HepG2 (cell line): ENCODE data around the gene OS9. TPM values are rescaled to one million over a fixed set of nuclear protein-coding genes. Genes with fewer than 3 reads are reported as not detected.

Source experiments
- ATF6 ChIP-seq: sonication (generic); formaldehyde crosslinking; conservative IDR thresholded peaks from 2 replicates; pipeline ENCODE4 v1.4.0; 2020; ENCODE audit warnings: missing genetic modification reagents
- DRAP1 ChIP-seq: IDR thresholded peaks from 2 replicates; pipeline ENCODE4 v1.6.1; 2016; ENCODE audit warnings: missing genetic modification reagents, missing compliant biosample characterization
- ETV5 ChIP-seq: IDR thresholded peaks from 2 replicates; pipeline ENCODE4 v1.6.1; 2018; ENCODE audit warnings: missing biosample characterization, missing genetic modification reagents, inconsistent platforms, borderline replicate concordance
- FOXP1 ChIP-seq, 2 experiments: fragments of 450-650 bp in 1 of 2; IDR thresholded peaks; 2 replicates each; pipeline ENCODE4 v1.6.1; 2017 to 2018; ENCODE audit warnings: antibody characterized with exemption in 1 of 2
- JUN ChIP-seq: sonication (generic); formaldehyde crosslinking; IDR thresholded peaks from 2 replicates; pipeline ENCODE4 v1.4.0; 2020; ENCODE audit warnings: mild to moderate bottlenecking, missing genetic modification reagents
- KDM5B ChIP-seq: sonication (generic); formaldehyde crosslinking; IDR thresholded peaks from 2 replicates; pipeline ENCODE4 v1.4.0; 2020; ENCODE audit warnings: missing genetic modification reagents, mild to moderate bottlenecking, borderline replicate concordance
- PCBP1 ChIP-seq: fragments of 200-400 bp; formaldehyde crosslinking; IDR thresholded peaks from 2 replicates; pipeline ENCODE4 v1.6.1; 2017; ENCODE audit warnings: mild to moderate bottlenecking, low read depth, low read length, borderline replicate concordance
- SP4 ChIP-seq: sonication (generic); formaldehyde crosslinking; IDR thresholded peaks from 2 replicates; pipeline ENCODE4 v1.8.1; 2023; ENCODE audit warnings: mild to moderate bottlenecking, missing genetic modification reagents
- ZNF780A ChIP-seq: sonication (generic); formaldehyde crosslinking; IDR thresholded peaks from 2 replicates; pipeline ENCODE4 v1.8.0; 2022; ENCODE audit warnings: mild to moderate bottlenecking, missing genetic modification reagents, moderate library complexity
- ZSCAN30 ChIP-seq: sonication (generic); formaldehyde crosslinking; IDR thresholded peaks from 2 replicates; pipeline ENCODE4 v1.5.0; 2020; ENCODE audit warnings: mild to moderate bottlenecking, missing genetic modification reagents
- polyA plus RNA-seq, 8 experiments: library from polyadenylated mRNA; depleted of rRNA in 3 of 8; stranded (reverse) in 7 of 8; unstranded in 1 of 8; fragments of >200 nt; fragmentation: Illumina TruSeq in 4 of 8; extraction: Trizol in 4 of 8; gene quantifications; 2 replicates each; pipeline versions ENCODE4 v1.2.1 to v1.2.3, GENCODE V29; 2011 to 2016; ENCODE audit warnings: low read depth in 4 of 8, missing spikeins in 1 of 8, mixed read lengths in 1 of 8; ENCODE audit not compliant: insufficient read depth in 1 of 8
- total RNA-seq, 5 experiments: library from RNA; depleted of rRNA; stranded (reverse); fragments of >200 nt; fragmentation: Illumina TruSeq; extraction: Trizol; gene quantifications; 2 replicates each; pipeline ENCODE4 v1.2.3, GENCODE V29; 2016; ENCODE audit warnings: low read depth in 1 of 5
- TF ChIP-seq, protein P1 (sequence below): sonication (generic); formaldehyde crosslinking; conservative IDR thresholded peaks from 2 replicates; pipeline ENCODE4 v1.4.0; 2020; ENCODE audit warnings: mild to moderate bottlenecking, missing genetic modification reagents, moderate library complexity
- TF ChIP-seq, protein P2 (sequence below): fragments of 450-650 bp; IDR thresholded peaks from 2 replicates; pipeline ENCODE4 v1.6.1; 2016
- TF ChIP-seq, protein P3 (sequence below), 2 experiments: fragments of 450-650 bp in 1 of 2; sonication (generic) in 1 of 2; formaldehyde crosslinking; IDR thresholded peaks; 2 replicates each; pipeline versions ENCODE4 v1.5.0 to v1.8.0; 2020 to 2022; ENCODE audit warnings: mild to moderate bottlenecking in 1 of 2, missing genetic modification reagents in 1 of 2
- TF ChIP-seq, protein P4 (sequence below): sonication (generic); formaldehyde crosslinking; conservative IDR thresholded peaks from 2 replicates; pipeline ENCODE4 v1.8.1; 2023; ENCODE audit warnings: missing genetic modification reagents
- TF ChIP-seq, protein P5 (sequence below): sonication (generic); formaldehyde crosslinking; IDR thresholded peaks from 2 replicates; pipeline ENCODE4 v1.5.0; 2020; ENCODE audit warnings: missing genetic modification reagents

The OS9 gene
- total and polyA plus RNA-seq, 2 of the 13 experiments (the other 11 are each of a cell fraction or from before 2014, with no cell fraction given), result 156 to 206 TPM

GRCh38 chr12:57765003-57765697 lies 71.2 kb downstream of the OS9 start (continued):
- TF ChIP-seq, protein P1, sequence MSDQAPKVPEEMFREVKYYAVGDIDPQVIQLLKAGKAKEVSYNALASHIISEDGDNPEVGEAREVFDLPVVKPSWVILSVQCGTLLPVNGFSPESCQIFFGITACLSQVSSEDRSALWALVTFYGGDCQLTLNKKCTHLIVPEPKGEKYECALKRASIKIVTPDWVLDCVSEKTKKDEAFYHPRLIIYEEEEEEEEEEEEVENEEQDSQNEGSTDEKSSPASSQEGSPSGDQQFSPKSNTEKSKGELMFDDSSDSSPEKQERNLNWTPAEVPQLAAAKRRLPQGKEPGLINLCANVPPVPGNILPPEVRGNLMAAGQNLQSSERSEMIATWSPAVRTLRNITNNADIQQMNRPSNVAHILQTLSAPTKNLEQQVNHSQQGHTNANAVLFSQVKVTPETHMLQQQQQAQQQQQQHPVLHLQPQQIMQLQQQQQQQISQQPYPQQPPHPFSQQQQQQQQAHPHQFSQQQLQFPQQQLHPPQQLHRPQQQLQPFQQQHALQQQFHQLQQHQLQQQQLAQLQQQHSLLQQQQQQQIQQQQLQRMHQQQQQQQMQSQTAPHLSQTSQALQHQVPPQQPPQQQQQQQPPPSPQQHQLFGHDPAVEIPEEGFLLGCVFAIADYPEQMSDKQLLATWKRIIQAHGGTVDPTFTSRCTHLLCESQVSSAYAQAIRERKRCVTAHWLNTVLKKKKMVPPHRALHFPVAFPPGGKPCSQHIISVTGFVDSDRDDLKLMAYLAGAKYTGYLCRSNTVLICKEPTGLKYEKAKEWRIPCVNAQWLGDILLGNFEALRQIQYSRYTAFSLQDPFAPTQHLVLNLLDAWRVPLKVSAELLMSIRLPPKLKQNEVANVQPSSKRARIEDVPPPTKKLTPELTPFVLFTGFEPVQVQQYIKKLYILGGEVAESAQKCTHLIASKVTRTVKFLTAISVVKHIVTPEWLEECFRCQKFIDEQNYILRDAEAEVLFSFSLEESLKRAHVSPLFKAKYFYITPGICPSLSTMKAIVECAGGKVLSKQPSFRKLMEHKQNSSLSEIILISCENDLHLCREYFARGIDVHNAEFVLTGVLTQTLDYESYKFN (CRISPR knock-in tag), result peak; percentile 13; the same call in 1 of the 2 replicates
- TF ChIP-seq, protein P2, sequence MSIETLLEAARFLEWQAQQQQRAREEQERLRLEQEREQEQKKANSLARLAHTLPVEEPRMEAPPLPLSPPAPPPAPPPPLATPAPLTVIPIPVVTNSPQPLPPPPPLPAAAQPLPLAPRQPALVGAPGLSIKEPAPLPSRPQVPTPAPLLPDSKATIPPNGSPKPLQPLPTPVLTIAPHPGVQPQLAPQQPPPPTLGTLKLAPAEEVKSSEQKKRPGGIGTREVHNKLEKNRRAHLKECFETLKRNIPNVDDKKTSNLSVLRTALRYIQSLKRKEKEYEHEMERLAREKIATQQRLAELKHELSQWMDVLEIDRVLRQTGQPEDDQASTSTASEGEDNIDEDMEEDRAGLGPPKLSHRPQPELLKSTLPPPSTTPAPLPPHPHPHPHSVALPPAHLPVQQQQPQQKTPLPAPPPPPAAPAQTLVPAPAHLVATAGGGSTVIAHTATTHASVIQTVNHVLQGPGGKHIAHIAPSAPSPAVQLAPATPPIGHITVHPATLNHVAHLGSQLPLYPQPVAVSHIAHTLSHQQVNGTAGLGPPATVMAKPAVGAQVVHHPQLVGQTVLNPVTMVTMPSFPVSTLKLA, result no peak
- TF ChIP-seq, protein P3, sequence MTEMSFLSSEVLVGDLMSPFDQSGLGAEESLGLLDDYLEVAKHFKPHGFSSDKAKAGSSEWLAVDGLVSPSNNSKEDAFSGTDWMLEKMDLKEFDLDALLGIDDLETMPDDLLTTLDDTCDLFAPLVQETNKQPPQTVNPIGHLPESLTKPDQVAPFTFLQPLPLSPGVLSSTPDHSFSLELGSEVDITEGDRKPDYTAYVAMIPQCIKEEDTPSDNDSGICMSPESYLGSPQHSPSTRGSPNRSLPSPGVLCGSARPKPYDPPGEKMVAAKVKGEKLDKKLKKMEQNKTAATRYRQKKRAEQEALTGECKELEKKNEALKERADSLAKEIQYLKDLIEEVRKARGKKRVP (CRISPR knock-in tag; IDR thresholded peaks at IDR 0.05), result no peak
- no peak for TF ChIP-seq DRAP1 (CRISPR knock-in tag)
- peak; percentile 40; the same call in 1 of the 2 replicates for TF ChIP-seq KDM5B
- no peak for TF ChIP-seq ZSCAN30 (CRISPR knock-in tag)
- no peak for TF ChIP-seq SP4 (CRISPR knock-in tag)
- no peak for TF ChIP-seq ATF6 (CRISPR knock-in tag)
- peak; percentile 13; the same call in 1 of the 2 replicates for TF ChIP-seq ETV5 (CRISPR knock-in tag)
- TF ChIP-seq JUN (CRISPR knock-in tag), result no peak
- TF ChIP-seq ZNF780A (CRISPR knock-in tag), result peak; percentile 86; the same call in 1 of the 2 replicates
- TF ChIP-seq, protein P4, sequence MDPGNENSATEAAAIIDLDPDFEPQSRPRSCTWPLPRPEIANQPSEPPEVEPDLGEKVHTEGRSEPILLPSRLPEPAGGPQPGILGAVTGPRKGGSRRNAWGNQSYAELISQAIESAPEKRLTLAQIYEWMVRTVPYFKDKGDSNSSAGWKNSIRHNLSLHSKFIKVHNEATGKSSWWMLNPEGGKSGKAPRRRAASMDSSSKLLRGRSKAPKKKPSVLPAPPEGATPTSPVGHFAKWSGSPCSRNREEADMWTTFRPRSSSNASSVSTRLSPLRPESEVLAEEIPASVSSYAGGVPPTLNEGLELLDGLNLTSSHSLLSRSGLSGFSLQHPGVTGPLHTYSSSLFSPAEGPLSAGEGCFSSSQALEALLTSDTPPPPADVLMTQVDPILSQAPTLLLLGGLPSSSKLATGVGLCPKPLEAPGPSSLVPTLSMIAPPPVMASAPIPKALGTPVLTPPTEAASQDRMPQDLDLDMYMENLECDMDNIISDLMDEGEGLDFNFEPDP (CRISPR knock-in tag), result no peak
- no peak for TF ChIP-seq PCBP1
- no peak for TF ChIP-seq FOXP1 (IDR thresholded peaks at IDR 0.05)
- no peak for TF ChIP-seq FOXP1 (CRISPR knock-in tag; IDR thresholded peaks at IDR 0.05)
- TF ChIP-seq, protein P5, sequence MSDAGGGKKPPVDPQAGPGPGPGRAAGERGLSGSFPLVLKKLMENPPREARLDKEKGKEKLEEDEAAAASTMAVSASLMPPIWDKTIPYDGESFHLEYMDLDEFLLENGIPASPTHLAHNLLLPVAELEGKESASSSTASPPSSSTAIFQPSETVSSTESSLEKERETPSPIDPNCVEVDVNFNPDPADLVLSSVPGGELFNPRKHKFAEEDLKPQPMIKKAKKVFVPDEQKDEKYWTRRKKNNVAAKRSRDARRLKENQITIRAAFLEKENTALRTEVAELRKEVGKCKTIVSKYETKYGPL (CRISPR knock-in tag), result no peak; the same call in 1 of the 2 replicates
